Uterus (tissue), 4 donors: ENCODE measurements around the gene PATE1. TPM values are rescaled to one million over a fixed set of nuclear protein-coding genes. Genes with fewer than 3 reads are reported as not detected.
"Not testable (repeated sequence)": the region's sequence is repeated elsewhere in the genome, so short reads cannot be mapped to it uniquely, and the experiment has no call there.

Experiments used
- DNase-seq, 2 donors: peaks; one replicate each; pipeline ENCODE4 v3.0.0-alpha.2; 2019 to 2020
- H3K27ac ChIP-seq, 2 donors: fragments of 200-600 bp; sonication (generic); 1 replicate in 1 of 2; 2 replicates in 1 of 2; pipeline ENCODE4 v1.5.1; 2016 to 2018
- H3K27me3 ChIP-seq, 2 donors: fragments of 200-600 bp; sonication (generic); one replicate each; pipeline ENCODE4 v1.5.1; 2018 to 2019; ENCODE audit warnings: control low read depth in 1 of 2
- H3K36me3 ChIP-seq, 2 donors: fragments of 200-600 bp; sonication (generic); one replicate each; pipeline ENCODE4 v1.5.1; 2019; ENCODE audit warnings: control low read depth in 1 of 2
- H3K4me1 ChIP-seq, 2 donors: fragments of 200-600 bp; sonication (generic); one replicate each; pipeline ENCODE4 v1.5.1; 2018 to 2019; ENCODE audit warnings: control low read depth in 1 of 2
- H3K4me3 ChIP-seq, 2 donors: fragments of 200-600 bp; sonication (generic); 1 replicate in 1 of 2; 2 replicates in 1 of 2; pipeline ENCODE4 v1.5.1; 2018 to 2019; ENCODE audit warnings: mild to moderate bottlenecking in 1 of 2
- H3K9me3 ChIP-seq, 2 donors: fragments of 200-600 bp; sonication (generic); one replicate each; pipeline ENCODE4 v1.5.1; 2019; ENCODE audit warnings: control low read depth in 1 of 2
- POLR2A ChIP-seq, 2 donors: fragments of 450-650 bp; IDR thresholded peaks; one replicate each; pipeline ENCODE4 v1.6.1; 2016; ENCODE audit warnings: antibody characterized with exemption in 2 of 2, mild to moderate bottlenecking in 1 of 2, moderate library complexity in 1 of 2
- intact Hi-C: fragments of 100-400 bp; cut with DNase I; formaldehyde crosslinking; loops from one replicate; pipeline ENCODE4 v1.15.1; 2023; ENCODE audit warnings: low total_unique reads
- total RNA-seq, 4 donors: library from RNA; depleted of rRNA in 3 of 4; stranded (reverse); fragments of >200 nt in 3 of 4; gene quantifications; one replicate each; pipeline versions ENCODE4 v1.1.0 to v1.2.4, GENCODE V29; 2014 to 2023
- TF ChIP-seq, protein P1 (sequence below), 4 experiments: fragments of 200-600 bp in 2 of 4; fragments of 450-650 bp in 2 of 4; sonication (generic) in 2 of 4; IDR thresholded peaks; one replicate each; pipeline ENCODE4 v1.5.1; 2016 to 2019; ENCODE audit warnings: antibody characterized with exemption in 4 of 4, mild to moderate bottlenecking in 2 of 4, moderate library complexity in 1 of 4
- donor health status: DM: yes; HTN: yes; CAD: no.

The PATE1 gene
- total RNA-seq: not detected

GRCh38 chr11:125745979-125746378 lies at the start of gene PATE1:
Gene PATE1, plus strand, starts transcription at chr11:125746279. Its CDS starts 26 bp downstream, at chr11:125746305.
- Histone ChIP-seq H3K9me3 (no peaks in the 10 kb centered on the region), H3K36me3 (no peaks in the 10 kb centered on the region), H3K4me3 (no peak within 1 kb of the TSS), H3K27me3 (no peaks in the 10 kb centered on the region), H3K27ac (no peak within 1 kb of the TSS), H3K4me1 (no peaks in the 10 kb centered on the region)
- DNase-seq: no peak
- TF ChIP-seq, protein P1, sequence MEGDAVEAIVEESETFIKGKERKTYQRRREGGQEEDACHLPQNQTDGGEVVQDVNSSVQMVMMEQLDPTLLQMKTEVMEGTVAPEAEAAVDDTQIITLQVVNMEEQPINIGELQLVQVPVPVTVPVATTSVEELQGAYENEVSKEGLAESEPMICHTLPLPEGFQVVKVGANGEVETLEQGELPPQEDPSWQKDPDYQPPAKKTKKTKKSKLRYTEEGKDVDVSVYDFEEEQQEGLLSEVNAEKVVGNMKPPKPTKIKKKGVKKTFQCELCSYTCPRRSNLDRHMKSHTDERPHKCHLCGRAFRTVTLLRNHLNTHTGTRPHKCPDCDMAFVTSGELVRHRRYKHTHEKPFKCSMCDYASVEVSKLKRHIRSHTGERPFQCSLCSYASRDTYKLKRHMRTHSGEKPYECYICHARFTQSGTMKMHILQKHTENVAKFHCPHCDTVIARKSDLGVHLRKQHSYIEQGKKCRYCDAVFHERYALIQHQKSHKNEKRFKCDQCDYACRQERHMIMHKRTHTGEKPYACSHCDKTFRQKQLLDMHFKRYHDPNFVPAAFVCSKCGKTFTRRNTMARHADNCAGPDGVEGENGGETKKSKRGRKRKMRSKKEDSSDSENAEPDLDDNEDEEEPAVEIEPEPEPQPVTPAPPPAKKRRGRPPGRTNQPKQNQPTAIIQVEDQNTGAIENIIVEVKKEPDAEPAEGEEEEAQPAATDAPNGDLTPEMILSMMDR (IDR thresholded peaks at IDR 0.05): no peak
- TF ChIP-seq POLR2A (IDR thresholded peaks at IDR 0.05): no peak
- intact Hi-C loops: no loop called here

GRCh38 chr11:125701018-125701610 lies 45.0 kb upstream of the PATE1 start:
- intact Hi-C loops: no loop called here
- DNase-seq: no peak
- TF ChIP-seq, protein P1 (IDR thresholded peaks at IDR 0.05): no peak
- no peak for TF ChIP-seq POLR2A (IDR thresholded peaks at IDR 0.05)
- H3K27ac ChIP-seq: no peak overlapping the region
- H3K4me3 ChIP-seq: no peak overlapping the region
- no peaks in the 10 kb centered on the region for H3K27me3 ChIP-seq
- H3K4me1 ChIP-seq: no peaks in the 10 kb centered on the region
- no peaks in the 10 kb centered on the region for H3K36me3 ChIP-seq
- H3K9me3 ChIP-seq: no peaks in the 10 kb centered on the region

DNA sequence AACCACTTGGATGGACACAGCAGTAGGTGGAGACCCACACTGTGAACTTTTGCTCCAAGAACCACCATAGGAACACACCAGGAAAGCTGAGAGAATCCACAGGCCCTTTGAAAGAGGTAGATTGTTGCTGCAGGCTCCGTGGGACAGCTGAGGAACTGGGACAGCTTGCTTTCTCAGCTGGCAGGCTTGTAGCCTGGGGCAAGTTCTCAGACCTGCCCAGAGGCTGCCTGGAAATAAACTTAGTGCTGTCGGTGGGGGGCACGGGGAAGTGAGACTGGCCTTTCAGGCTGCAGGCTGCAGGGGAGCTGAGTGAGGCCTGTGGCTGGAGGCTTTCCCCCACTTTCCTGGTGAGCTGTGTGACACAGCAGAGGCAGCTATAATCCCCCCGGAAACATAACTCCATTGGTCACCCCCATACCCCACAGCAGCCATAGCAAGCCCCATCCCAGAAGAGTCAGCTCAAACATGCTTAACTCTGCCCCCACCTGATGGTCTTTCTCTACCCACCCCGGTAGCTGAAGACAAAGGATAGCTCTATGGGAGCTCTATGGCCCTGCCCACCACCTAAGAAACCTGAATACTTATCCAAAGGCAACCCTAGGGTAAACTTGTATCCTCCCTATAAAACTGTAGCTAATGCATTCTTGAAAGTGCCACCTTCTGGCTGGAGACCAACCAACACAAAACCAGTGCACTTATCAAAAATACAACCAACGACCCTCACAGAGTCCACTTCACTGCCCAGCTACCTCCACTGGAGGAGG lies 44.0 kb upstream of the PATE1 start:
- H3K9me3 ChIP-seq: no peaks in the 10 kb centered on the region

GRCh38 chr11:125704686-125705085 lies 41.4 kb upstream of the PATE1 start:
- DNase-seq, intact Hi-C loops, H3K27me3 ChIP-seq: not testable (repeated sequence)

More for the DNA sequence above, 44.0 kb upstream of the PATE1 start:
- TF ChIP-seq, protein P1 (IDR thresholded peaks at IDR 0.05): no peak
- TF ChIP-seq POLR2A (IDR thresholded peaks at IDR 0.05): no peak
- intact Hi-C loops: no loop called here
- Histone ChIP-seq H3K4me1 (no peaks in the 10 kb centered on the region), H3K4me3 (no peak overlapping the region), H3K27me3 (no peaks in the 10 kb centered on the region), H3K36me3 (no peaks in the 10 kb centered on the region), H3K27ac (no peak overlapping the region)
- DNase-seq: no peak

DNA sequence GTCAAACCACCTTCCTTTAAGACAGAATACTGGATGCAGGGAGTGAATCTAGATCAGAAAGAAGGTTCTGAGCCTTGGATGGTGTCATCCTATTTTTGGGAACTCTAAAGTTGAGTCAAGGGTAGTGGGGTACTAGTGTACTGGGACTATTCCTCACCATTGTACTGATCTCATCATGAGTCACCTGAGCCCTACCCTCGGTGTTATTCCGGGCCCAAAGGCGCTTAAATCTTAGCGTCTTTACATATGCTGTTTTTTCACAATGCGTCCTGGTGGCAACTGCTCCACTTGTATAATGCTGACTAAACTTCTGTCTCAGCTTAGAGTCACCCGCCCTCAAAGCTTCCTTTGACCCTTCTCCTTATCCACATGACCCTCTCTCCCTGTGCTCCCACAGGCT lies 25.3 kb upstream of the PATE1 start:
- H3K36me3 ChIP-seq: no peaks in the 10 kb centered on the region
- H3K9me3 ChIP-seq: no peaks in the 10 kb centered on the region
- H3K27ac ChIP-seq: no peak overlapping the region
- H3K27me3 ChIP-seq: no peaks in the 10 kb centered on the region
- TF ChIP-seq, protein P1 (IDR thresholded peaks at IDR 0.05): no peak
- TF ChIP-seq POLR2A (IDR thresholded peaks at IDR 0.05): no peak
- intact Hi-C loops: no loop called here
- DNase-seq: no peak
- no peaks in the 10 kb centered on the region for H3K4me1 ChIP-seq
- H3K4me3 ChIP-seq: no peak overlapping the region

More at GRCh38 chr11:125704686-125705085, 41.4 kb upstream of the PATE1 start:
- not testable (repeated sequence) for H3K27ac ChIP-seq, H3K9me3 ChIP-seq, H3K36me3 ChIP-seq, H3K4me1 ChIP-seq, H3K4me3 ChIP-seq
